ENCODE data around the gene HSPB9. TPM values are rescaled to one million over a fixed set of nuclear protein-coding genes. Genes with fewer than 3 reads are reported as not detected.
"Not testable (repeated sequence)": the region's sequence is repeated elsewhere in the genome, so short reads cannot be mapped to it uniquely, and the experiment has no call there.

Gene HSPB9
- total RNA-seq, 1 experiment from 2014 or later = 0.54 TPM

DNA sequence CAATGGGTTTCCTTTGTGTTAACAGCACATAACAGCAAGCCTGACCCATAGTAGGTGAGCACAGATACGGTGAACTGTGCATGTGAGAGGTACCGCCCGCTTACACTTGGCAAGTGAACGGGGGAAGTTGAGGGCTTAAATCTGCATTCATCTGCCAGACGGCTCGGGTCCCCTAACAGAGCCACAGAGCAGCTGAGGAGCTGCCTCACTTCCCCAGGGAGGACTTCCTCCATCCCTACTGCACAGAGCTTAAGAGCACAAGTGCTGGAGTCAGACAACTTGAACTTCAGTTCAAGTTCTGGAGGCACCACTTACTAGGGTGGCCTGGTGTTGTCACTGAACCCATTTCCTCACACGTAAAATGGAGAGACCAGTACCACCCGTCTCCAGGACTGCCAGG, 18.8 kb downstream of the HSPB9 start:
- Mint-ChIP-seq H3K27ac (ENCODE audit: unreplicated experiment) (no peak overlapping the region), H3K36me3 (ENCODE audit: insufficient read depth, unreplicated experiment) (peaks cover 60% of the 10 kb centered on the region), H3K27me3 (ENCODE audit: unreplicated experiment) (no peaks in the 10 kb centered on the region), H3K4me3 (ENCODE audit: low read depth, unreplicated experiment) (no peak overlapping the region), H3K9me3 (ENCODE audit: low read depth, unreplicated experiment) (no peaks in the 10 kb centered on the region), H3K4me1 (ENCODE audit: low read depth, unreplicated experiment) (peaks cover 25% of the 10 kb centered on the region)
- TF ChIP-seq, protein P1, sequence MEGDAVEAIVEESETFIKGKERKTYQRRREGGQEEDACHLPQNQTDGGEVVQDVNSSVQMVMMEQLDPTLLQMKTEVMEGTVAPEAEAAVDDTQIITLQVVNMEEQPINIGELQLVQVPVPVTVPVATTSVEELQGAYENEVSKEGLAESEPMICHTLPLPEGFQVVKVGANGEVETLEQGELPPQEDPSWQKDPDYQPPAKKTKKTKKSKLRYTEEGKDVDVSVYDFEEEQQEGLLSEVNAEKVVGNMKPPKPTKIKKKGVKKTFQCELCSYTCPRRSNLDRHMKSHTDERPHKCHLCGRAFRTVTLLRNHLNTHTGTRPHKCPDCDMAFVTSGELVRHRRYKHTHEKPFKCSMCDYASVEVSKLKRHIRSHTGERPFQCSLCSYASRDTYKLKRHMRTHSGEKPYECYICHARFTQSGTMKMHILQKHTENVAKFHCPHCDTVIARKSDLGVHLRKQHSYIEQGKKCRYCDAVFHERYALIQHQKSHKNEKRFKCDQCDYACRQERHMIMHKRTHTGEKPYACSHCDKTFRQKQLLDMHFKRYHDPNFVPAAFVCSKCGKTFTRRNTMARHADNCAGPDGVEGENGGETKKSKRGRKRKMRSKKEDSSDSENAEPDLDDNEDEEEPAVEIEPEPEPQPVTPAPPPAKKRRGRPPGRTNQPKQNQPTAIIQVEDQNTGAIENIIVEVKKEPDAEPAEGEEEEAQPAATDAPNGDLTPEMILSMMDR (IDR thresholded peaks at IDR 0.05; ENCODE audit: unreplicated experiment) = no peak
- CTCF ChIA-PET = interaction anchor here (0.5 to 1.0 kb wide), 2 partner anchors 12 to 1325 kb away, joined by 4 read pairs; no protein-coding TSS in a partner anchor
- DNase-seq = no peak
- intact Hi-C loops (cut with micrococcal nuclease; ENCODE audit: unreplicated experiment) = no loop called here
- BruUV-seq (replicated peaks) = no TSS peak

DNA sequence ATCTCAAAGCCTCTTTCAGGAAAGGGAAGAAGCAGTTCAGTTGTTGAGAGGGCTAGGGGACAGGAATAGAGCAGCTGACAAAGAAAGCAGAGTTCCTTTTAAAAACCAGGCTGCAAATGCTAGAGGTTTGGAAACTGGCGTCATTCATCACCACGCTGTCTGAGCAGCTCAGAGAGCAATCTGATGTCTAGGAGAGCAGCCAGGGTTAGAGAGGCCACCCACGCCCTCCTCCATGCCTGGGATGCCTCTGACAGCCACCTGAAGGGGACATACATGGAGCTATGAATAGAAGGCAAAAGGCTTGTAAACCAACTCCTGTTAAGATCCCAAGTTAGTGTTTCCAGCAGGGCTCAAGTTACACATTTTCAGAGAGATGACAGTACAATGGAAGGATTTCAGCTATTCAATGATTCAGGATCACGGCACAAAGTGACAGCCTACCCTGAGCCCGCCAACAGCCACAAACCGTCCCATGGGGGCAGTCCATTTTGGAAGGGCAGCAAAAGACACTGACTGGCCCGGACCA, 19.8 kb downstream of the HSPB9 start:
- Mint-ChIP-seq H3K27me3 (ENCODE audit: unreplicated experiment) (no peaks in the 10 kb centered on the region), H3K9me3 (ENCODE audit: low read depth, unreplicated experiment) (no peaks in the 10 kb centered on the region), H3K36me3 (ENCODE audit: insufficient read depth, unreplicated experiment) (peaks cover 53% of the 10 kb centered on the region), H3K4me1 (ENCODE audit: low read depth, unreplicated experiment) (peaks cover 16% of the 10 kb centered on the region), H3K4me3 (ENCODE audit: low read depth, unreplicated experiment) (no peak overlapping the region), H3K27ac (ENCODE audit: unreplicated experiment) (no peak overlapping the region)
- TF ChIP-seq, protein P1 (IDR thresholded peaks at IDR 0.05; ENCODE audit: unreplicated experiment) = no peak
- no peak for DNase-seq
- no TSS peak for BruUV-seq (replicated peaks)
- CTCF ChIA-PET = interaction anchor here (0.6 kb wide), 1 partner anchor 41 kb away, joined by 3 read pairs; no protein-coding TSS in a partner anchor
- intact Hi-C loops (cut with micrococcal nuclease; ENCODE audit: unreplicated experiment) = no loop called here

DNA sequence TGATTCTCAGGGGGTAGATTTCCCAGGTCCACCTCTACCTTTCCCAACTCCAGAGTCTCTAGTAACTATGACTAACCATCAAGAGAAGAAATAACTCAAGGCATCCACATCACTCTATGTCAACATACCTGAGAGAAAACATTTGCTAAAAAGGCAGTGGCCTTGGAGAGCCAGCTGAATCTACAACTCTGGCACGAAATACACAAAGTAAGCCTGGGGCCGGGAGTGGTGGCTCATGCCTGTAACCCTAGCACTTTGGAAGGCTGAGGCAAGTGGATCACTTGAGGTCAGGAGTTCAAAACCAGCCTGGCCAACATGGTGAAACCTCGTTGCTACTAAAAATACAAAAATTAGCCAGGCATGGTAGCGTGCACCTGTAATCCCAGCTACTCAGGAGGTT, 20.5 kb downstream of the HSPB9 start:
- H3K36me3 Mint-ChIP-seq (ENCODE audit: insufficient read depth, unreplicated experiment) = peaks cover 53% of the 10 kb centered on the region
- DNase-seq; H3K4me3 Mint-ChIP-seq (ENCODE audit: low read depth, unreplicated experiment); intact Hi-C loops (cut with micrococcal nuclease; ENCODE audit: unreplicated experiment); H3K9me3 Mint-ChIP-seq (ENCODE audit: low read depth, unreplicated experiment); BruUV-seq (replicated peaks); H3K27me3 Mint-ChIP-seq (ENCODE audit: unreplicated experiment); H3K27ac Mint-ChIP-seq (ENCODE audit: unreplicated experiment): not testable (repeated sequence)
- CTCF ChIA-PET = interaction anchor here (0.6 kb wide), 1 partner anchor 42 kb away, joined by 3 read pairs; no protein-coding TSS in a partner anchor
- H3K4me1 Mint-ChIP-seq (ENCODE audit: low read depth, unreplicated experiment) = peaks cover 16% of the 10 kb centered on the region

DNA sequence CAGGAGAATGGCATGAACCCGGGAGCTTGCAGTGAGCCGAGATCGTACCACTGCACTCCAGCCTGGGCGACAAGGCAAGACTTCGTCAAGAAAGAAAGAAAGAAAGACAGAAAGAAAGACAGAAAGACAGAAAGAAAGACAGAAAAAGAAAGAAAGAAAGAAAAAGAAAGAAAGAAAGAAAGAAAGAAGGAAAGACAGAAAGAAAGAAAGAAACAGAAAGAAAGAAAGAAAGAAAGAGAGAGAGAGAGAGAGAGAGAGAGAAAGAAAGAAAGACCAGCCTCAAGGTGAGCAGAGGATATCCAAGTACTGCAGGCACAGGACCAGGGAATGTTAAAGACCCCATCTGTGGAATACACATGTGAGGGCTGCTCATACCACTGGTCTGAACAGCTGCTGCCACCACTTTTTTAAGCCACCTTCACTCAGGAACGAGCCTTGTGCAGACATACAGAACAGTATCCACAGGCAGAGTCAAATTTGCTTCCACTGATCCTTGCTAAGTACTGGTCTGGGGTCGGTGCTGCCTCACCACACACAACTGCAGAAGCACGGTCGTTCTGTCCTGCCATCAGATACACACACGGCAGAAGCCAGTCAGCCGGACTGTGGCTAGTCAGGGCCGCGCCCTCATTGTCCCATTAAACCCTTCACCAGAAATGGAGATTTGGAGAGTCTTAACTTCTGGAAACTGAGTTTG, 24.5 kb downstream of the HSPB9 start:
- Mint-ChIP-seq H3K27ac (ENCODE audit: unreplicated experiment) (no peak overlapping the region), H3K36me3 (ENCODE audit: insufficient read depth, unreplicated experiment) (peaks cover 34% of the 10 kb centered on the region), H3K4me1 (ENCODE audit: low read depth, unreplicated experiment) (peaks cover 19% of the 10 kb centered on the region), H3K27me3 (ENCODE audit: unreplicated experiment) (no peaks in the 10 kb centered on the region), H3K4me3 (ENCODE audit: low read depth, unreplicated experiment) (no peak overlapping the region), H3K9me3 (ENCODE audit: low read depth, unreplicated experiment) (no peaks in the 10 kb centered on the region)
- no TSS peak for BruUV-seq (replicated peaks)
- TF ChIP-seq, protein P1 (IDR thresholded peaks at IDR 0.05; ENCODE audit: unreplicated experiment) = no peak
- CTCF ChIA-PET = no interaction called here
- DNase-seq = no peak
- intact Hi-C loops (cut with micrococcal nuclease; ENCODE audit: unreplicated experiment) = no loop called here

All from Calu3 (cell line).